Measurements from ENCODE around the gene STAG3.
"Not testable (repeated sequence)": the region's sequence is repeated elsewhere in the genome, so short reads cannot be mapped to it uniquely, and the experiment has no call there.

STAG3 gene

DNA sequence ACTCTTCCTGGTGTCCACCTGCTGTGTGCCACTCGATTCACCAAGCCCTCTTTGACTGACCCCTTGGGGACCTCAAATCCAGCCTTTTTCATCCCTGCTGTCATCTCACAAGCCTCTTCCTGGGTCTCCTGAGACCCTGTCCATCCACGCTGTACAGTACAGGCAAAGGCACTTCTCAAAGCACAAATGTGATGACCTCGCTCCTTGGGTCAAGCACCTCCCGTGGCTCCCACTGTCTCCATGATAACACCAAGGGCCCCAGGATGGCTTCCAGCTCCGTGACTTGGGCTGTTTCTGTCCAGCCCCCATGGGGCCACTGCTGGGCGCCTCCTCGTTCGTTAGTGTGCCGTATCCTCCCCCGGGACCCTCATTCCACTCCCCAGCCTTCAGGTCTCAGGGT, 70.8 kb downstream of the STAG3 start:
- Mint-ChIP-seq H3K27me3 (peaks cover 5% of the 10 kb centered on the region), H3K4me1 (ENCODE audit: low read depth) (peaks cover 9% of the 10 kb centered on the region), H3K4me3 (no peak overlapping the region), H3K27ac (no peak overlapping the region), H3K36me3 (ENCODE audit: low read depth) (no peaks in the 10 kb centered on the region), H3K9me3 (no peaks in the 10 kb centered on the region)
- intact Hi-C loops (cut with micrococcal nuclease) = no loop called here

GRCh38 chr7:100257017-100257416, 79.3 kb downstream of the STAG3 start:
- intact Hi-C loops (cut with micrococcal nuclease) = no loop called here
- H3K9me3 Mint-ChIP-seq = no peaks in the 10 kb centered on the region
- no peaks in the 10 kb centered on the region for H3K27me3 Mint-ChIP-seq
- no peak overlapping the region for H3K27ac Mint-ChIP-seq
- H3K36me3 Mint-ChIP-seq (ENCODE audit: low read depth) = no peaks in the 10 kb centered on the region
- no peak overlapping the region for H3K4me3 Mint-ChIP-seq
- no peaks in the 10 kb centered on the region for H3K4me1 Mint-ChIP-seq (ENCODE audit: low read depth)

- H3K27me3 Mint-ChIP-seq; H3K9me3 Mint-ChIP-seq; H3K36me3 Mint-ChIP-seq (ENCODE audit: low read depth); H3K27ac Mint-ChIP-seq; intact Hi-C loops (cut with micrococcal nuclease); H3K4me1 Mint-ChIP-seq (ENCODE audit: low read depth); H3K4me3 Mint-ChIP-seq: not testable (repeated sequence)
These were observed 82.3 kb downstream of the STAG3 start for GRCh38 chr7:100259984-100260383.

DNA sequence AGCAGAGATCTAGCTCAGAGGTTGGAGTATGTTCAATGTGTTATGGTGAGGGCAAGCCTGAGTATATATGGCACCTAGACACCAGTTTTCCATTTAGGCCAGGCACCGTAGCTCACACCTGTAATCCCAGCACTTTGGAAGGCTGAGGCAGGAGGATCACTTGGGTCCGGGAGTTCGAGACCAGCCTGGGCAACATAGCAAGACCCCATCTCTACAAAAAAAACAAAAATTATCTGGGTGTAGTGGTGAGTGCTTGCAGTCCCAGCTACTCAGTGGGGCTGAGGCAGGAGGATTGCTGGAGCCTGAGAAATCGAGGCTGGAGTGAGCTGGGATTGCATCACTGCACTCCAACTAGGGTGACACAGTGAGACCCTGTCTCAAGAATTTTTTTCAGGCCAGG, 85.2 kb downstream of the STAG3 start:
- H3K9me3 Mint-ChIP-seq; H3K27me3 Mint-ChIP-seq; H3K4me3 Mint-ChIP-seq; H3K27ac Mint-ChIP-seq; H3K4me1 Mint-ChIP-seq (ENCODE audit: low read depth); H3K36me3 Mint-ChIP-seq (ENCODE audit: low read depth); intact Hi-C loops (cut with micrococcal nuclease): not testable (repeated sequence)
